ENCODE measurements around the gene PLCB4. TPM values are rescaled to one million over a fixed set of nuclear protein-coding genes. Genes with fewer than 3 reads are reported as not detected.

PLCB4 gene
- total RNA-seq, 2 experiments from 2014 or later, result not detected

DNA sequence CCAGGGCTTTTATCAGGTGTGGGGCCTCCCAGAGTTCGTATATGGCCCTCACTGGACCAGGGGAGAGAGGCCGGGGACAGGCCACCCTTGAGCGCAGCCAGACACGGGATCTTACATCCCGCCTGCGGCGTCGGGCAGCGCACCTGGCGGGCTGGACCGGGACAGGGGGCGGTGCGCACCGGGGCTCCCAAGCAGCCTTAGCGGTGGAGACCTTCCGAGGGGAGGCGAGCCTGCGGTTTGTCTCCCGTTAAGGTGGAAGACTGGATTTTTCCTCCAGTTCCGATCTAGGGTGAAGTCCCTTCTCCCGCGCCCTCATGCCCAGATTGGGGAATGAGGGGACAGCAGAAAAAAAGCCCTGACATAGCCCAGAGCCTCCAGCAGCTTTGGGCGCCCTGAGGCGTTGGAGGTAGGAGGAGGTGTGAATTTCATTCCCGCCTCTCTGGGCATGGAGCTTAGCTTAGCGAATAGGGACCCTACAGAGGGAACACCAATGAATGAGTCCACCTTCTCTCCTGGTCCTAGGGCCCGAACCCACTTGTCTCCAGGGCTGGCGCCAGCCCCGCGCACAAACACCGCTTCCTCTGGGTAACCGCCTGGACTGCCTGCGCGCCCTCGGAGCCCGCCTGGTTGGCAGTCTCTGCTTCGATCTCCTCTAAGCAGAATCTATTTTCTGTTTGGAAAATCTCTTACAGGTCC, 438.8 kb downstream of the PLCB4 start:
- Mint-ChIP-seq H3K4me3 (no peak overlapping the region), H3K36me3 (ENCODE audit: low read depth) (no peaks in the 10 kb centered on the region), H3K27me3 (peaks cover 52% of the 10 kb centered on the region), H3K4me1 (no peaks in the 10 kb centered on the region), H3K9me3 (no peaks in the 10 kb centered on the region), H3K27ac (no peak overlapping the region)
- no peak for DNase-seq
- ChIA-PET POLR2A (no interaction called here), CTCF (no interaction called here)

DNA sequence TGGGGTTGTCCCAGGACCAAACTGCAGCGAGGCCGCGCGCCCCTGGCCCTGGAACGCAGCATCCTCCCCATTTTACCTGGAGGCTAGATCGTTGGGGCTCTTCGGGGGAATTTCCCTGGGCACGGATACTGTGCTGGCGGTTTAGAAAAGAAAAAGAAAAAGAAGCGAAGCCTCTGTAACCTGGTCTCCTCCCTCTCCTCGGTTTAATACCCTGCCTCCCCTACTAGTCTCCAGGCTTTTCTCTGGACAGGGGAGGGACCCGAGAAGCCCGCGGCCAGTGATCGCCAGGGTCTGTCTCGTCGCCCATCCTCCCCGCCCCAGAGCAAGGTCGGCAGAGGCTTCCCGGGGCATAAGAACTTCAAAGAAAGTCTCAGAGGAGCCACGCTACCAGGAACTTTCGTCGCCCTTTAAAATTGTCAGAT, 439.4 kb downstream of the PLCB4 start:
- H3K4me3 Mint-ChIP-seq, result no peak overlapping the region
- no peaks in the 10 kb centered on the region for H3K4me1 Mint-ChIP-seq
- no peak for DNase-seq
- CTCF ChIA-PET, result no interaction called here
- H3K27me3 Mint-ChIP-seq, result peaks cover 55% of the 10 kb centered on the region
- POLR2A ChIA-PET, result no interaction called here
- H3K9me3 Mint-ChIP-seq, result no peaks in the 10 kb centered on the region
- no peak overlapping the region for H3K27ac Mint-ChIP-seq
- no peaks in the 10 kb centered on the region for H3K36me3 Mint-ChIP-seq (ENCODE audit: low read depth)

DNA sequence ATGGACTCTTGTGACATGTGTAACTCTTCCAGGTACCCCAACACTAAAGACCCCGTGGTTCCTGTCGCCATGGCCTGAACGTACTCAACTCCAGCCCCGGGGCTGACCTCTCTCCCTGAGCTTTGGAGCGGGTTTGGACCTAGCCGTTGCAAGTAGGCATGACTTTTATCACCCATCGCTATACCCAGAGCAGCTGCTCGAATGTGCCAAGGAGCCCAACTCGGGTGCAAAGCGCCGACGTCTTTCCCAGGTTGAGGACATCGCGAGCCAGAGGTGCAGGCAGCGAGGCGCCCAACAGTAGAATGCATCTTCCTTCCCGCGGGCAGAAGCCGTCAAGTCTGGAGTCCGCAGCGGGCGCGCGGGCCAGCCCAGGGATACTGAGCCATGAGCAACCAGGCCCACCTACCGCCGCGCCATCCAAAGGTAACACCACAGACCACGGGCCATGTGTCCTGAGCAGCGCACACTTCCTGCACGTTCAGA, 439.9 kb downstream of the PLCB4 start:
- H3K36me3 Mint-ChIP-seq (ENCODE audit: low read depth), result no peaks in the 10 kb centered on the region
- no peak overlapping the region for H3K27ac Mint-ChIP-seq
- H3K4me3 Mint-ChIP-seq, result no peak overlapping the region
- H3K27me3 Mint-ChIP-seq, result peaks cover 55% of the 10 kb centered on the region
- POLR2A ChIA-PET, result no interaction called here
- H3K9me3 Mint-ChIP-seq, result no peaks in the 10 kb centered on the region
- CTCF ChIA-PET, result no interaction called here
- H3K4me1 Mint-ChIP-seq, result no peaks in the 10 kb centered on the region
- DNase-seq, result no peak

DNA sequence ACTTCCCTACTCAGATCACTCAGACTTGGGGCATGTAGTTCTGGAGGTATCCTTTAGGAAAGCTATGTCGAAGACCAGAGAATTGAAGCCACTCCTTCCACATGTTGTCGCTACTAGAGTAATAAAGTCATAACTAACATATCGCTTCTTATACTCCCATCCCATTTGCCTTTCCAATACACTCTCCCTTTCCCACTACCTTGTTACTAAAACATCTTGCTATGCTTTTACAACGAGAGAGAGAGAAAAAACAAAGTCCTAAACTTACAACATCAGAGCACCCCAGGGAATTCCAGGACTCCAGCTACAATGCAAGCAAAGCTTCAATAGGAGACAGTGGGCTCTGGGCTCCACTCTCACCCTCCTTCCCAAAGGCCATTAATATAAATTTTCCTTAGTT, 440.4 kb downstream of the PLCB4 start:
- H3K36me3 Mint-ChIP-seq (ENCODE audit: low read depth), result no peaks in the 10 kb centered on the region
- H3K27ac Mint-ChIP-seq, result no peak overlapping the region
- H3K4me1 Mint-ChIP-seq, result no peaks in the 10 kb centered on the region
- ChIA-PET POLR2A (no interaction called here), CTCF (no interaction called here)
- no peaks in the 10 kb centered on the region for H3K9me3 Mint-ChIP-seq
- H3K27me3 Mint-ChIP-seq, result peaks cover 60% of the 10 kb centered on the region
- DNase-seq, result no peak
- H3K4me3 Mint-ChIP-seq, result no peak overlapping the region

DNA sequence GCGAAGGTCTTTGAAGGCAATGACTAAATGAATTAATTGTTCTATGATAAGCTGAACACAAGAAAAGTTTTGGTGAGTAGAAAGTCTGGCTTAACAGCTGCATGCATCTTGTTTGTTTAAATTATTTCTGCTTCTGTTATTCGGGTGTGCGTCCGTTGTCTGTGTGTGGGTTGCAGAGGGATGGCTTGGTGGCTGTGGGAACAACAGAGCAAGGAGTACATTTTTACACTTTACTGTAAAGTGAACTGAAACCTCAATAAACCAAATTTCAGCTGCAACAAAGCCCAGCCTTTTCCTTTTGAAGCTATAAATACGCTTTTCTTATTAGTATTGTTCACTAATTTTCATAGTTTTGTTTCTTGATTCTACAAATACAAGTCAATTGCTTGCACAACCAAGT, 442.0 kb downstream of the PLCB4 start:
- ChIA-PET POLR2A (no interaction called here), CTCF (no interaction called here)
- Mint-ChIP-seq H3K27ac (no peak overlapping the region), H3K36me3 (ENCODE audit: low read depth) (no peaks in the 10 kb centered on the region), H3K4me3 (no peak overlapping the region), H3K9me3 (no peaks in the 10 kb centered on the region), H3K4me1 (no peaks in the 10 kb centered on the region), H3K27me3 (peaks cover 71% of the 10 kb centered on the region)
- no peak for DNase-seq

DNA sequence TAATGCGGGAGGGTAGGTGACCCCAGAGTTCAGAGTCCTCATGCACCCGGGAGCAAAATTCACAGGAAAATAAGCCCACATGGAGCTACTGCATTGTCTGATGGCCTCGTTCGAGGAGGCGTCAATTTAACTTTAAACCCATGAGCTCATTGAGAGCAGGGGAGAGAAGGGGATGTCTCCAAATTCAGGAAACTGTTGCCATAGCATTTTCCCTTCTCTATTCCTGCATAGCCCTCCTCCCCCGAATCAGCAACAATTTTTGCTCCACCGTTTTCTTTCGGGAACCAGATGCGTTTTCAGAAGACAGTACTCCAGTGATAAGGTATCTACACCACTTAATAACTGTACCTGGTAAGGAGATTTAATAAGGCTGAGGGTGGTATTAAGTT, 445.2 kb downstream of the PLCB4 start:
- no peak overlapping the region for H3K27ac Mint-ChIP-seq
- ChIA-PET POLR2A (no interaction called here), CTCF (no interaction called here)
- no peaks in the 10 kb centered on the region for H3K9me3 Mint-ChIP-seq
- DNase-seq, result no peak
- peaks cover 79% of the 10 kb centered on the region for H3K27me3 Mint-ChIP-seq
- no peaks in the 10 kb centered on the region for H3K36me3 Mint-ChIP-seq (ENCODE audit: low read depth)
- H3K4me1 Mint-ChIP-seq, result no peaks in the 10 kb centered on the region
- H3K4me3 Mint-ChIP-seq, result no peak overlapping the region

DNA sequence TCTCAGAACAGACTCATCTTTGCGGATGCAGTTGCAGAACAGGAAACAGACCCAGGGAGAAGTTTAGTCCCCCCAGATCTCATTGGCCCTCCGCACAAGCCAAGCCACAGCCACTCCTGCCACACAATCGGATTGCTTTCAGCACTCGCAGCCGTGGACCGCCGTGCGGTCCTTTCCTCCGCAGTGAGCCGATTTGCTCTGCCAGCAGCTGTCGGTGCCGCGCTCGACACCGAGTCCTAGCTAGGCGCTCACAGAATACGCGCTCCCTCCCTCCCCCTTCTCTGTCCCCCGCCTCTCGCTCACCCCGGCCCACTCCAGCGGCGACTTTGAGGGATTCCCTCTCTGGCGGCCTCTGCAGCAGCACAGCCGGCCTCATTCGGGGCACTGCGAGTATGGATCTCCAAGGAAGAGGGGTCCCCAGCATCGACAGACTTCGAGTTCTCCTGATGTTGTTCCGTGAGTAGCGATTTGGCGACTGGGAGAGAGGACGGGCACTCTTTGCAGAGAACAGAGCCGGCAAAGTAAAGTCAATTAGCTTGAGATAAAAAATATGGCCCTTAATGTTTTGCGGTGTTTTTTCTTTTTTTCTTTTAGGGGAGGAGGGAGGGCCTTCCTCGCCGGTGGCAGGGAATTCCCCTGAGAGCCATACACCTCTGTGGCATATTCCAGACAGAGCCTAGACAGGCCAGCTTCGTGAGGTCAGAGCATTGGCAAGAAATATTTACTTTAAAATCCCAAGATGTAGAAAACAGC, 445.8 kb downstream of the PLCB4 start, which contains the start of gene LAMP5:
TSS of gene LAMP5 (plus strand) at position 130 of the 753 bp plus-strand sequence. CDS start at position 393, 263 bp downstream.
- DNase-seq, result no peak
- H3K4me1 Mint-ChIP-seq, result no peaks in the 10 kb centered on the region
- H3K4me3 Mint-ChIP-seq, result no peak within 1 kb of the TSS
- POLR2A ChIA-PET, result no interaction called here
- CTCF ChIA-PET, result no interaction called here
- no peak within 1 kb of the TSS for H3K27ac Mint-ChIP-seq
- peaks cover 75% of the 10 kb centered on the region for H3K27me3 Mint-ChIP-seq
- H3K9me3 Mint-ChIP-seq, result no peaks in the 10 kb centered on the region
- H3K36me3 Mint-ChIP-seq (ENCODE audit: low read depth), result no peaks in the 10 kb centered on the region

DNA sequence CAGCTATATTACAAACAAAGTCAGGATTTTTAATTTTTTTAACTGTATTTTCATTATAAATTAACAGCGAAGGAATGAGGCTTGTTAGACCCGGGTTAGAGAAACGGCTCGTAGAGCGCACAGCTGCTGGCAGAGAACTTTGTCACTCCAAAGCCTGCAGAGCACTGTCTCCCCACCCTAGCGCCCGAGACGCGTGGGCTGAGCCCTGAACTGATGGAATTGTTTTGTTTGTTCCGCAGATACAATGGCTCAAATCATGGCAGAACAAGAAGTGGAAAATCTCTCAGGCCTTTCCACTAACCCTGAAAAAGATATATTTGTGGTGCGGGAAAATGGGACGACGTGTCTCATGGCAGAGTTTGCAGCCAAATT, 446.3 kb downstream of the PLCB4 start:
- ChIA-PET CTCF (no interaction called here), POLR2A (no interaction called here)
- H3K4me1 Mint-ChIP-seq, result no peaks in the 10 kb centered on the region
- no peak overlapping the region for H3K27ac Mint-ChIP-seq
- DNase-seq, result no peak
- H3K36me3 Mint-ChIP-seq (ENCODE audit: low read depth), result no peaks in the 10 kb centered on the region
- peaks cover 72% of the 10 kb centered on the region for H3K27me3 Mint-ChIP-seq
- no peak overlapping the region for H3K4me3 Mint-ChIP-seq
- no peaks in the 10 kb centered on the region for H3K9me3 Mint-ChIP-seq

DNA sequence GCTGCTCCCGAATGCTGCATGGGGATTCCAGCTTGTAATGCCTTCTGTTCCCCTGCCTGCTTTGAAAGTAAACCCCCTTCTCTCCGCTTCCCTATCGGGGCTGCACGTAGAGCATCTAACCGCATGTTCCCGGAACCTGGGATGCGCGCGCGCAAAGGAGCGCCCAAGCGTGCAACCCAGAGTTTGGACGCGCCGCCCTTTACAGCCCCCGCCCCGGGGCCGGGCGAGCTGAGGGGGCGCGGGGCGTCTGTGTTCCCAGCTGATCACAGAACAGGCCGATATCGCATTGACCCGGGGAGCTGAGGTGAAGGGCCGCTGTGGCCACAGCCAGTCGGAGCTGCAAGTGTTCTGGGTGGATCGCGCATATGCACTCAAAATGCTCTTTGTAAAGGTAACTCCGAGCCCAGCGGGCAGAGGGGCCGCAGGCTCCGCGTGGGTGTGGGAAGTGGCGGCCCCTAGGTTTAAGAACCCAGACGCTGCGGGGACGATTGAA, 446.9 kb downstream of the PLCB4 start:
- no peak for DNase-seq
- H3K4me1 Mint-ChIP-seq, result no peaks in the 10 kb centered on the region
- H3K27ac Mint-ChIP-seq, result no peak overlapping the region
- no peaks in the 10 kb centered on the region for H3K9me3 Mint-ChIP-seq
- H3K4me3 Mint-ChIP-seq, result no peak overlapping the region
- ChIA-PET POLR2A (no interaction called here), CTCF (no interaction called here)
- no peaks in the 10 kb centered on the region for H3K36me3 Mint-ChIP-seq (ENCODE audit: low read depth)
- peaks cover 68% of the 10 kb centered on the region for H3K27me3 Mint-ChIP-seq

DNA sequence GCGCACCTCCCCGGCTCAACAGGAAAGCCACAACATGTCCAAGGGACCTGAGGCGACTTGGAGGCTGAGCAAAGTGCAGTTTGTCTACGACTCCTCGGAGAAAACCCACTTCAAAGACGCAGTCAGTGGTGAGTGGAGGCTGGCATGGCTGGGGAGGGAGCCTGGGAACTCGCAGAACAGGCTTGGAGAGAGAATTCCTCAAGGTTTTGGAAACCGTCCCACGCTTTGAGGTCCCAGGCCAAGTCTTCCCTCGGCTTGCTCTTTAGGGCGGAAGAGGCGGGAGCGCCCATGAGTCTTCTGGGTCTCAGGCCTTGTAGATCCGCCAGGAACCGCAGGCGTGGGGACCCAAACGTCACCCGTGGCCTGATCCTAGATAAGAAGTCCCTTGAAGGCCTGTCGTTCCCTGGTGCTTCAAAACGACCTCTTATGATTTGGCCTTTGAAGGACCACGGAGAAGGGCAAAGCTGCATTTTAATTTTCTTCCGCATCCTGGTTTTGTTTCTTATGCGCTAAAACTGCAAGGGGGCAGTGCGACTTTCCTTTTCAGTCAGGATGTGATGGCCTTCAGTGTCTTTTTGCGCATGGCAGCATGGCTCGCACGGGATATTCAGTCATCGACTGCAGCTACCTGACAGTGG, 447.5 kb downstream of the PLCB4 start:
- Mint-ChIP-seq H3K27me3 (peaks cover 66% of the 10 kb centered on the region), H3K27ac (no peak overlapping the region), H3K36me3 (ENCODE audit: low read depth) (no peaks in the 10 kb centered on the region), H3K4me1 (no peaks in the 10 kb centered on the region), H3K4me3 (no peak overlapping the region), H3K9me3 (no peaks in the 10 kb centered on the region)
- CTCF ChIA-PET, result no interaction called here
- no peak for DNase-seq
- POLR2A ChIA-PET, result no interaction called here

DNA sequence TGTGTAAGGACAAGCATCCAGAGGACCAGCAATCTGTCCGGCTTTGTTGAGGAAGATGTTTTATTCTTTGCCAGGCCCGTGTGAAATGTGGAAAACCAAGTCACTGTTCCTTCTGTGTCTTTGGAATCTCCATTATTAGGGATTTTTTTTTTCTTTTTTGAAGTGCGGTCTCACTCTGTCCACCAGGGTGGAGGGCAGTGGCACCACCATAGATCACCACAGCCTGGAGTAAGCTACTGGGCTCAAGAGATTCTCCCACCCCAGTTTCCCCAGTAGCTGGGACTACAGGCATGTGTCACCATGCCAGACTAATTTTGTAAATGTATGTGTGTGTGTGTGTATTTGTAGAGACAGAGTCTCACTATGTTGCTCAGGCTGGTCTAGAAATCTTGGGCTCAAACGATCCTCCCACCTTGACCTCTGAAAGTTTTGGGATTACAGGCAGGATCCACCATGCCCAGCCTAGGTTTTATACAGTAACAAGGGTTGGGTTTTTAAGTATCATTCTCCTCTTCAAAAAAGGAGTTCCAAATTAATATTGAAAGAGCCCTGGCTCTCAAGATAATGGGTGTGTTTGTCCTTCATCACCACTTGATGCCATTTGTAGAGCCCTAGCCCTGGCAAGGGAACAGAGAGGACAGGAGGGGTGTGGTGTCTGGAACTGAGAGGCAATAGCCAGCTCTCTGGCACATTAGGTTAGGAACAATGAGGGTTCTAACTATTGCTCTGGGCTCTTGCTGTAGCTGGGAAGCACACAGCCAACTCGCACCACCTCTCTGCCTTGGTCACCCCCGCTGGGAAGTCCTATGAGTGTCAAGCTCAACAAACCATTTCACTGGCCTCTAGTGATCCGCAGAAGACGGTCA, 448.6 kb downstream of the PLCB4 start:
- no peak for DNase-seq
- Mint-ChIP-seq H3K4me1 (no peaks in the 10 kb centered on the region), H3K36me3 (ENCODE audit: low read depth) (no peaks in the 10 kb centered on the region), H3K4me3 (no peak overlapping the region), H3K9me3 (no peaks in the 10 kb centered on the region), H3K27ac (no peak overlapping the region), H3K27me3 (peaks cover 54% of the 10 kb centered on the region)
- CTCF ChIA-PET, result no interaction called here
- POLR2A ChIA-PET, result no interaction called here

DNA sequence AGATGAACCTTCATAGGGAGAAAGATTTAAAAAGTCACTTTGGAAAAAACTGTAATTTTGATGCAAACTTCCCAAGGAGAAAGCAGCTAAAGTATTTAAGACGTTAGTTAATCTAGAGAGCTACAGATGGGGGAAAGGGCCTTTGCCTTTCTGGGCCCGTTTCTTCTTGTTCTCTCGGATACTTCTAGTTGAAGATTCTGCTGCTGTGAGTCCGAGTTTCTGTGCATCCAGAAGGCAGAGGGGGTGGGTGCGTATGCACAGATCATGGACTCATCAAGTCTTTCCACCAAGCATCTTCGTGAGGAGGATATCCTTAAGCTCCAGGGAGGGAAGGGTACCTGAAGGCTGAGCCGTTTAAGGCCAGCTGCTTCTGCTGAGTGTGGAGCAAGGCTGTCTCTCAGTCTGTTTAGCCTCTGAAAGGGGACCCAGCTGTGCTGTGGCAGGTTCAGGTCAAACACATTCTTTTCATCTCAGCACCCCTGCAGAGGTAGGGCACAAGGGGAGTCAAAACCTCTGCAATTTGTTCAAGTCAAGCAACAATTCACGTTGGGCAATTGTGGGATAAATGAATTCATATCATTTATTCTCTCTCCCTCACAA, 449.8 kb downstream of the PLCB4 start:
- POLR2A ChIA-PET, result no interaction called here

More for the DNA sequence above, 449.8 kb downstream of the PLCB4 start:
- Mint-ChIP-seq H3K36me3 (ENCODE audit: low read depth) (no peaks in the 10 kb centered on the region), H3K27me3 (peaks cover 50% of the 10 kb centered on the region), H3K9me3 (no peaks in the 10 kb centered on the region), H3K4me3 (no peak overlapping the region), H3K4me1 (no peaks in the 10 kb centered on the region), H3K27ac (no peak overlapping the region)
- CTCF ChIA-PET, result interaction anchor here (1.1 kb wide), 1 partner anchor 37 kb away, joined by 3 read pairs; no protein-coding TSS in a partner anchor
- DNase-seq, result no peak

All from activated CD4-positive, alpha-beta T cell treated with anti-CD3 and anti-CD28 coated beads, Interleukin-2, amount 10 ng/mL, durations not matched to agents 7 days and 5 days (primary cell).